Fibroblast of mammary gland (primary cell): ENCODE results near the gene UBE3B.

Experiments used
- DNase-seq: peaks from one replicate; pipeline ENCODE4 v3.0.0-alpha.2; 2010; ENCODE audit warnings: low read depth
- H3K4me3 ChIP-seq: 2 replicates; pipeline ENCODE4 v1.5.1; 2011; ENCODE audit warnings: low read depth, mild to moderate bottlenecking, low read length, moderate library complexity; ENCODE audit not compliant: control insufficient read depth
- CTCF ChIP-seq: conservative IDR thresholded peaks from 2 replicates; pipeline ENCODE4 v1.5.1; 2011; ENCODE audit warnings: low read depth, low read length, inconsistent platforms; ENCODE audit not compliant: control insufficient read depth, insufficient read depth

UBE3B gene

GRCh38 chr12:109538191-109538863 lies 60.9 kb downstream of the UBE3B start:
- no peak for TF ChIP-seq CTCF
- no peak overlapping the region for H3K4me3 ChIP-seq
- DNase-seq: peak; percentile 24

- peak; percentile 75 for DNase-seq
- no peak overlapping the region for H3K4me3 ChIP-seq
- TF ChIP-seq CTCF: no peak
Observed at GRCh38 chr12:109539508-109539907, 62.1 kb downstream of the UBE3B start.

GRCh38 chr12:109540526-109541412 lies 63.3 kb downstream of the UBE3B start:
- no peak for DNase-seq
- no peak for TF ChIP-seq CTCF
- H3K4me3 ChIP-seq: no peak overlapping the region

GRCh38 chr12:109541413-109541726 lies 63.9 kb downstream of the UBE3B start:
- TF ChIP-seq CTCF: no peak
- no peak overlapping the region for H3K4me3 ChIP-seq
- peak; percentile 46 for DNase-seq

- TF ChIP-seq CTCF: no peak
- no peak overlapping the region for H3K4me3 ChIP-seq
- DNase-seq: peak; percentile 76
Observed at GRCh38 chr12:109542014-109542413, 64.6 kb downstream of the UBE3B start.

GRCh38 chr12:109542876-109543275 lies 65.4 kb downstream of the UBE3B start:
- H3K4me3 ChIP-seq: no peak overlapping the region
- DNase-seq: no peak
- no peak for TF ChIP-seq CTCF
